Upper lobe of right lung (tissue), 1 donor: Measurements from ENCODE around the gene FCHSD2. TPM values are rescaled to one million over a fixed set of nuclear protein-coding genes. Genes with fewer than 3 reads are reported as not detected.

Source experiments
- ATAC-seq: fragments of 200-7000 bp; cut with Tn5 transposase; one replicate; pipeline ENCODE4 v1.9.1; 2020; ENCODE audit warnings: mild to moderate bottlenecking, moderate library complexity
- DNase-seq: peaks from one replicate; pipeline ENCODE4 v3.0.0-alpha.2; 2020
- H3K27ac ChIP-seq: fragments of 200-600 bp; one replicate; pipeline ENCODE4 v1.8.0; 2022
- H3K27me3 ChIP-seq: fragments of 200-600 bp; one replicate; pipeline ENCODE4 v1.8.0; 2022; ENCODE audit warnings: mild to moderate bottlenecking
- H3K36me3 ChIP-seq: fragments of 200-600 bp; one replicate; pipeline ENCODE4 v1.8.0; 2022
- H3K4me1 ChIP-seq: fragments of 200-600 bp; one replicate; pipeline ENCODE4 v1.8.0; 2022
- H3K4me3 ChIP-seq: fragments of 200-600 bp; one replicate; pipeline ENCODE4 v1.8.0; 2022; ENCODE audit warnings: mild to moderate bottlenecking
- H3K9me3 ChIP-seq: fragments of 200-600 bp; one replicate; pipeline ENCODE4 v1.8.0; 2022
- CTCF ChIP-seq: fragments of 200-600 bp; IDR thresholded peaks from one replicate; pipeline ENCODE4 v1.8.0; 2022; ENCODE audit warnings: antibody characterized with exemption
- intact Hi-C: fragments of 100-400 bp; cut with DNase I; formaldehyde crosslinking; loops from one replicate; pipeline ENCODE4 v1.11.0; 2022
- total RNA-seq: library from RNA; stranded (reverse); fragmentation: NEBNext Ultra II Directional; extraction: Animal tissue kit (Norgen Biotek cat#: 25700); gene quantifications from one replicate; pipeline ENCODE4 v1.2.1, GENCODE V29; 2021
- donor health status: DM: no; HTN: yes; CAD: no; lungs with severe emphysema.

FCHSD2 gene
- total RNA-seq, 1 donor from 2014 or later: 71.2 TPM

DNA sequence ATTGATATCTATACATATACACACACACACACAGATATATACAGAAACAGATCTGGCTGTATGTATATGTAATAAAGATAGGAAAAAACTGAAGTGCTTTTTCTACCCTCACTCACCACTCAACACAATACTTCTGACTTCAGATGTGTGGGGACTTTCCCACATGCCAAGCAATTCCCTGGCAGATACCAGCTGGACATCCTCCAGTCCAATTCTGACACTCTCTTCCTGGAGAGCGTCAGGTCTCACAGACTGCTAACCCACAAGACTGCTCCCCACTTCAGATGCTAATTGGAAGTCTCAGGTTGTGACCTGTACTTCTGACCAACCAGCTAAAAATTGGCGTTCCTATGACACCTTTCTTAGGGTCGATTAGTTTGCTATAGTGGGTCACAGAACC lies 187.3 kb downstream of the FCHSD2 start:
- TF ChIP-seq CTCF: no peak
- intact Hi-C loops: no loop called here
- H3K36me3 ChIP-seq: no peaks in the 10 kb centered on the region
- H3K27ac ChIP-seq: no peak overlapping the region
- peaks cover 16% of the 10 kb centered on the region for H3K4me1 ChIP-seq
- H3K9me3 ChIP-seq: no peaks in the 10 kb centered on the region
- ATAC-seq (no peak), DNase-seq (no peak)
- no peaks in the 10 kb centered on the region for H3K27me3 ChIP-seq
- no peak overlapping the region for H3K4me3 ChIP-seq

DNA sequence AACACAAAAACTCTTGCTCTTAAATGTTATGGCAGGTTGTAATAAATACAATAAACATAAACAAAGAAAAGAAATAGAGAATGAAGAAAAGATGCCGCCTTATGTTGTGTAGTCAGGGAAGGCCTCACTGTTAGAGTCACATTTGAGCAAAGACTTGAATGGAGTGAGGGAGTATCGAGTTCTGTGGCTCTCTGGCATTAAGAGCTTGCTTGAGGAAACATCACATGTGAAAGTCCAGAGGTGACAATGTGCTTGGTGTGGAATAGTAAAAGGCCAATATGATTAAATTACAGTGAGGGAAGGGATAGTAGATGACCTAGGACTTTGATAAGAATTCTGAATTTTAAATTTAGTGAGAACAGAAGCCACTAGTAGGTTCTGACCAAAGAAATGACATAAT lies 188.5 kb downstream of the FCHSD2 start:
- Histone ChIP-seq H3K27ac (no peak overlapping the region), H3K4me3 (no peak overlapping the region), H3K4me1 (peaks cover 16% of the 10 kb centered on the region), H3K9me3 (no peaks in the 10 kb centered on the region), H3K36me3 (no peaks in the 10 kb centered on the region), H3K27me3 (no peaks in the 10 kb centered on the region)
- intact Hi-C loops: no loop called here
- ATAC-seq (no peak), DNase-seq (no peak)
- no peak for TF ChIP-seq CTCF

DNA sequence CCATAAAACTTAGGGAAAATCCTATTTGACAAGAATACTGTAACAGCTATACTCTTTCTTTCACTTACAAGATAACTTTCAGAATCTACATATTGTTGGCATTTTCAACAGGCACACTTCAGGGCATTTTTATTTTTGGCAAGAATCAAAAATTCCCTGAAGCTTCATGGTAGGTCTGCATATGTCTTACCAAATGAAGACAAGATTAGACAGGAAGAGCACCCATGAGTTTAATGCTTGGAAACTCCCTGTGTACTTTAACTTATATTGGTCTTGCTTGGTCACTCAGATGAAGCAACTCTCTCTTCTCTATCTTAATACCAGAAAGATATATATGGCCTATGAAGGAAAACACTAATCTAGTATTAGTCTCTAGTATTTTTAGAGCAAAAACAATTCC lies 190.2 kb downstream of the FCHSD2 start:
- Histone ChIP-seq H3K27ac (peak overlapping the region; percentile 6), H3K27me3 (no peaks in the 10 kb centered on the region), H3K4me3 (no peak overlapping the region), H3K4me1 (peaks cover 16% of the 10 kb centered on the region), H3K36me3 (no peaks in the 10 kb centered on the region), H3K9me3 (no peaks in the 10 kb centered on the region)
- ATAC-seq (no peak), DNase-seq (no peak)
- intact Hi-C loops: no loop called here
- no peak for TF ChIP-seq CTCF

DNA sequence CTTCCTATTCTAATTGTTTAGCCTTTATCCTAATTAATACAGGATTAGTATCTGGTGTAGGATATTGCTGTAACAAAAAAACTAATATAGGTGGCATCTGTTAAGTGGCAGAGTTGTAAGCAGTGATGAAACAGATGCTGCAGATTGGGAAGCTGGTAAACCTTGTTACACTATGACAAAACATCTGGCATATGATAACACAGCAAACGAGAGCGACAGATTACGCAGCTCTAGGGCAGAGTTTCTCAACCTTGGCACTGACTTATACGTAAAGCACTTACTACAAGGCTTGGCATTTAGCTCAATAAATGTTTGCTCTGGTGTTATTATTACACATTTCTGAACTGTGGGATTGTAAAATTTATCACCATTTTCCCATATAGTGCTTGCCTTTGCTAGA lies 190.9 kb downstream of the FCHSD2 start:
- intact Hi-C loops: no loop called here
- no peak for DNase-seq
- TF ChIP-seq CTCF: no peak
- ATAC-seq: peak; percentile 80
- Histone ChIP-seq H3K27ac (no peak overlapping the region), H3K4me3 (no peak overlapping the region), H3K27me3 (no peaks in the 10 kb centered on the region), H3K4me1 (peaks cover 14% of the 10 kb centered on the region), H3K36me3 (no peaks in the 10 kb centered on the region), H3K9me3 (no peaks in the 10 kb centered on the region)

GRCh38 chr11:72950685-72951084 lies 191.4 kb downstream of the FCHSD2 start:
- Histone ChIP-seq H3K9me3 (no peaks in the 10 kb centered on the region), H3K4me3 (no peak overlapping the region), H3K4me1 (peaks cover 9% of the 10 kb centered on the region), H3K27ac (no peak overlapping the region), H3K27me3 (no peaks in the 10 kb centered on the region), H3K36me3 (no peaks in the 10 kb centered on the region)
- TF ChIP-seq CTCF: no peak
- intact Hi-C loops: no loop called here
- ATAC-seq (no peak), DNase-seq (no peak)

GRCh38 chr11:72947229-72947628 lies 194.9 kb downstream of the FCHSD2 start:
- no peak for DNase-seq

More at GRCh38 chr11:72947229-72947628, 194.9 kb downstream of the FCHSD2 start:
- Histone ChIP-seq H3K9me3 (no peaks in the 10 kb centered on the region), H3K4me3 (no peak overlapping the region), H3K36me3 (no peaks in the 10 kb centered on the region), H3K27me3 (no peaks in the 10 kb centered on the region), H3K4me1 (no peaks in the 10 kb centered on the region), H3K27ac (no peak overlapping the region)
- ATAC-seq: no peak
- no peak for TF ChIP-seq CTCF
- intact Hi-C loops: no loop called here
